Keratinocyte (primary cell): ENCODE data around the gene SIPA1L3. TPM values are rescaled to one million over a fixed set of nuclear protein-coding genes. Genes with fewer than 3 reads are reported as not detected.
A peak's percentile ranks its signal among the peaks of the same experiment; 100 is the strongest.

Experiments
- DNase-seq: peaks from one replicate; pipeline ENCODE4 v3.0.0-alpha.2; 2011; ENCODE audit warnings: low read depth, missing footprints, low spot score
- FAIRE-seq: peaks from 2 replicates; lab custom pipeline; 2011; peaks lifted over from hg19 to GRCh38; lab: Jason Lieb, UNC
- H2AFZ ChIP-seq: 2 replicates; pipeline ENCODE4 v1.6.0; 2012; ENCODE audit warnings: low read length, control low read depth, inconsistent platforms; ENCODE audit not compliant: control insufficient read depth
- H3K27ac ChIP-seq: 2 replicates; pipeline ENCODE4 v1.5.1; 2011; ENCODE audit warnings: low read length; ENCODE audit not compliant: control insufficient read depth, insufficient read depth
- H3K27me3 ChIP-seq: 3 replicates; pipeline ENCODE4 v1.6.0; 2011; ENCODE audit warnings: low read length; ENCODE audit not compliant: control insufficient read depth, insufficient read depth; ENCODE audit errors: extremely low read depth
- H3K36me3 ChIP-seq, 2 experiments: 2 replicates in 1 of 2; 3 replicates in 1 of 2; pipeline ENCODE4 v1.5.1; 2011; ENCODE audit warnings: low read length in 2 of 2, mild to moderate bottlenecking in 1 of 2; ENCODE audit not compliant: control insufficient read depth in 2 of 2, insufficient read depth in 2 of 2; ENCODE audit errors: extremely low read depth in 1 of 2
- H3K4me1 ChIP-seq: 3 replicates; pipeline ENCODE4 v1.5.1; 2011; ENCODE audit warnings: low read length; ENCODE audit not compliant: control insufficient read depth, insufficient read depth; ENCODE audit errors: extremely low read depth
- H3K4me2 ChIP-seq: 3 replicates; pipeline ENCODE4 v1.6.0; 2011; ENCODE audit warnings: low read depth, low read length; ENCODE audit not compliant: control insufficient read depth, insufficient read depth; ENCODE audit errors: extremely low read depth
- H3K4me3 ChIP-seq, 3 experiments: fragments of 200-600 bp in 1 of 3; sonication (generic) in 1 of 3; 2 replicates in 2 of 3; 3 replicates in 1 of 3; pipeline ENCODE4 v1.5.1; 2011 to 2016; ENCODE audit warnings: low read length in 3 of 3, mild to moderate bottlenecking in 3 of 3, control low read depth in 2 of 3, inconsistent platforms in 1 of 3, low read depth in 1 of 3, mixed read lengths in 1 of 3, mixed run types in 1 of 3, moderate library complexity in 1 of 3; ENCODE audit not compliant: control insufficient read depth in 2 of 3, insufficient read depth in 2 of 3; ENCODE audit errors: extremely low read depth in 1 of 3
- H3K79me2 ChIP-seq: 2 replicates; pipeline ENCODE4 v1.6.0; 2012; ENCODE audit warnings: low read length; ENCODE audit not compliant: control insufficient read depth, insufficient read depth
- H3K9ac ChIP-seq: 3 replicates; pipeline ENCODE4 v1.6.0; 2011; ENCODE audit warnings: low read length; ENCODE audit not compliant: control insufficient read depth, insufficient read depth; ENCODE audit errors: extremely low read depth
- H3K9me1 ChIP-seq: 3 replicates; pipeline ENCODE4 v1.6.0; 2011; ENCODE audit warnings: low read length; ENCODE audit not compliant: control insufficient read depth, insufficient read depth; ENCODE audit errors: extremely low read depth
- H3K9me3 ChIP-seq: 2 replicates; pipeline ENCODE4 v1.5.1; 2012; ENCODE audit warnings: low read depth, low read length; ENCODE audit not compliant: control insufficient read depth
- H4K20me1 ChIP-seq: 3 replicates; pipeline ENCODE4 v1.6.0; 2011; ENCODE audit warnings: low read length; ENCODE audit not compliant: control insufficient read depth, insufficient read depth; ENCODE audit errors: extremely low read depth
- EZH2 ChIP-seq: IDR thresholded peaks from one replicate; pipeline ENCODE4 v1.6.1; 2012; ENCODE audit warnings: inconsistent platforms, mild to moderate bottlenecking, low read length, moderate library complexity
- dilution Hi-C: fragments of 300-500 bp; cut with MboI; formaldehyde crosslinking; loops from one replicate; pipeline ENCODE4 v1.7.0; 2020; ENCODE audit warnings: low sequenced_read_pairs; ENCODE audit not compliant: extremely low pct_ligation_motif_present
- polyA plus RNA-seq, 5 experiments: library from polyadenylated mRNA; depleted of rRNA in 3 of 5; stranded (reverse) in 3 of 5; stranded (forward) in 1 of 5; unstranded in 1 of 5; fragments of >200 nt; gene quantifications; 1 replicate in 1 of 5; 2 replicates in 3 of 5; 3 replicates in 1 of 5; pipeline versions ENCODE4 v1.2.1 to v1.2.3, GENCODE V29; 2011 to 2012; ENCODE audit warnings: missing spikeins in 2 of 5, low read depth in 1 of 5, low replicate concordance in 1 of 5
- TF ChIP-seq, protein P1 (sequence below), 3 experiments: IDR thresholded peaks in 1 of 3; conservative IDR thresholded peaks in 1 of 3; optimal IDR thresholded peaks in 1 of 3; 2 replicates in 2 of 3; 3 replicates in 1 of 3; pipeline versions ENCODE3 to v1.5.1; 2011; ENCODE audit warnings: low read length in 3 of 3, mild to moderate bottlenecking in 3 of 3, moderate library complexity in 2 of 3, control low read depth in 1 of 3, inconsistent platforms in 1 of 3; ENCODE audit not compliant: insufficient read depth in 2 of 3; ENCODE audit errors: extremely low read depth in 1 of 3

SIPA1L3 gene
- polyA plus RNA-seq, 1 donor (not counting 4 experiments of a cell fraction or from before 2014, with no cell fraction given), result 8.0 TPM

DNA sequence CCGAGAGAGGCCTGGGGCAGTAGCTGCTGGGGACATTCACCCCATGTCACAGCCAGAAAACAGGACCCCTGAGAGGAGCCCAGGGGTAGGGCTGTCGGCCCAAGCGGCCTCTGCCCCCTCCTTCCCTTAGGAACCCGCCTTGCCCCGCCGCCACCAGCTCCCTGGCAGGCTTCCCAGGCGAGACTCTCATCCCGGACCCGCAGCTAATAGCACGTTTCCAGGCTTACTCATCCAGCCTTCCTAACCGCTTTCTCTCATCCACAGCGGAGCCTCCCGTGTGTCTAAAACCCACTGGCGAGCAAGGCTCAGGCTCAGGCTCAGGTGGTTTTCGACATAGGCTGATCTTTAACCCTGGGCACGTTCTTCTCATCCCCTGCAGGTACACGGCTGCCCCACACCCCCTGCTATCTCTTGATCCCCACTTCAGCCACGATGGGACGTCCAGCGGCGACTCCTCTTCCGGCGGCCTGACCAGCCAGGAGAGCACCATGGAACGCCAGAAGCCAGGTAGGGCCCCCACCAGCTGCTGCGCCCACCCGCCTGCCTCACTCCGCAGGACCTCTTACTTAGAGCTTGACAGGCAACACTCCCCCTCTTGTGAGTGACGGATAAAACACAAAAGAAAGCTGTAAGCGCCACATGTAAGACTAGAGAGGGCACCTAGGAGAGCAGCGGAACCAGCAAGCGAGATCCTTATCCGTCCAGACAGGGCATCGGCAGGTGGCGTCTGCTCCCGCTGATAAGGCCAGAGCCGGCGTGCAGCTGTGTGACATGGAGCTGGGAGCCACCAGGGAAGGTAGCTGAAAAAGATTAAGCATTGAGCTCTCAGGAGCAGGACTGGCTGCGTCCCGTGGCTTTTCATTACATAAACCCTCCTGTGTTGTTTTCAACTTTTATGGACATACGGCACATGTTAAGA lies 245.7 kb downstream of the SIPA1L3 start:
- Histone ChIP-seq H3K27me3 (no peaks in the 10 kb centered on the region), H3K4me1 (peaks cover 15% of the 10 kb centered on the region), H3K79me2 (no peaks in the 10 kb centered on the region), H4K20me1 (no peaks in the 10 kb centered on the region), H2AFZ (no peak overlapping the region), H3K9ac (no peak overlapping the region), H3K4me2 (no peak overlapping the region), H3K4me3 (no peak overlapping the region), H3K27ac (no peak overlapping the region), H3K36me3 (peaks cover 10 to 11% of the 10 kb centered on the region in 2 experiments), H3K9me1 (peaks cover 2% of the 10 kb centered on the region), H3K9me3 (no peaks in the 10 kb centered on the region)
- dilution Hi-C loops, result no loop called here
- FAIRE-seq (peak; percentile 67), DNase-seq (no peak)
- TF ChIP-seq, protein P1, sequence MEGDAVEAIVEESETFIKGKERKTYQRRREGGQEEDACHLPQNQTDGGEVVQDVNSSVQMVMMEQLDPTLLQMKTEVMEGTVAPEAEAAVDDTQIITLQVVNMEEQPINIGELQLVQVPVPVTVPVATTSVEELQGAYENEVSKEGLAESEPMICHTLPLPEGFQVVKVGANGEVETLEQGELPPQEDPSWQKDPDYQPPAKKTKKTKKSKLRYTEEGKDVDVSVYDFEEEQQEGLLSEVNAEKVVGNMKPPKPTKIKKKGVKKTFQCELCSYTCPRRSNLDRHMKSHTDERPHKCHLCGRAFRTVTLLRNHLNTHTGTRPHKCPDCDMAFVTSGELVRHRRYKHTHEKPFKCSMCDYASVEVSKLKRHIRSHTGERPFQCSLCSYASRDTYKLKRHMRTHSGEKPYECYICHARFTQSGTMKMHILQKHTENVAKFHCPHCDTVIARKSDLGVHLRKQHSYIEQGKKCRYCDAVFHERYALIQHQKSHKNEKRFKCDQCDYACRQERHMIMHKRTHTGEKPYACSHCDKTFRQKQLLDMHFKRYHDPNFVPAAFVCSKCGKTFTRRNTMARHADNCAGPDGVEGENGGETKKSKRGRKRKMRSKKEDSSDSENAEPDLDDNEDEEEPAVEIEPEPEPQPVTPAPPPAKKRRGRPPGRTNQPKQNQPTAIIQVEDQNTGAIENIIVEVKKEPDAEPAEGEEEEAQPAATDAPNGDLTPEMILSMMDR (optimal IDR thresholded peaks at IDR 0.05 in 1 of 3, IDR thresholded peaks at IDR 0.05 in 1 of 3, conservative IDR thresholded peaks at IDR 0.05 in 1 of 3; ENCODE audit: extremely low read depth in 1 of 3, insufficient read depth in 2 of 3, low read length in 3 of 3), result no peak
- TF ChIP-seq EZH2, result no peak

- Histone ChIP-seq H3K4me3 (no peak overlapping the region), H2AFZ (no peak overlapping the region), H3K9me1 (peaks cover 2% of the 10 kb centered on the region), H3K79me2 (no peaks in the 10 kb centered on the region), H3K27me3 (no peaks in the 10 kb centered on the region), H3K27ac (no peak overlapping the region), H3K36me3 (peaks cover 10 to 11% of the 10 kb centered on the region in 2 experiments), H3K4me1 (peaks cover 12% of the 10 kb centered on the region), H3K9me3 (no peaks in the 10 kb centered on the region), H4K20me1 (no peaks in the 10 kb centered on the region), H3K4me2 (no peak overlapping the region), H3K9ac (no peak overlapping the region)
- DNase-seq, result no peak
- no peak for TF ChIP-seq EZH2
- TF ChIP-seq, protein P1 (optimal IDR thresholded peaks at IDR 0.05 in 1 of 3, IDR thresholded peaks at IDR 0.05 in 1 of 3, conservative IDR thresholded peaks at IDR 0.05 in 1 of 3; ENCODE audit: extremely low read depth in 1 of 3, insufficient read depth in 2 of 3, low read length in 3 of 3), result no peak
- FAIRE-seq, result peak; percentile 49
- dilution Hi-C loops, result no loop called here
Measured at GRCh38 chr19:38155453-38155852, 248.4 kb downstream of the SIPA1L3 start.
